Activated naive CD4-positive, alpha-beta T cell treated with anti-CD3 and anti-CD28 coated beads, Interleukin-2, amount 50 U/mL, for 24 hours (primary cell): ENCODE results near the gene OR2AJ1.

Experiments
- H3K27ac Mint-ChIP-seq: one replicate; pipeline ENCODE4 v1.8.0; 2021; ENCODE audit warnings: mild to moderate bottlenecking, mixed read lengths
- H3K27me3 Mint-ChIP-seq: one replicate; pipeline ENCODE4 v1.8.0; 2021; ENCODE audit warnings: mixed read lengths
- H3K36me3 Mint-ChIP-seq: one replicate; pipeline ENCODE4 v1.8.0; 2021; ENCODE audit warnings: mixed read lengths
- H3K4me1 Mint-ChIP-seq: one replicate; pipeline ENCODE4 v1.8.0; 2021; ENCODE audit warnings: mixed read lengths
- H3K4me3 Mint-ChIP-seq: one replicate; pipeline ENCODE4 v1.8.0; 2021; ENCODE audit warnings: mild to moderate bottlenecking, mixed read lengths
- H3K9me3 Mint-ChIP-seq: one replicate; pipeline ENCODE4 v1.8.0; 2021; ENCODE audit warnings: mixed read lengths

Gene OR2AJ1

DNA sequence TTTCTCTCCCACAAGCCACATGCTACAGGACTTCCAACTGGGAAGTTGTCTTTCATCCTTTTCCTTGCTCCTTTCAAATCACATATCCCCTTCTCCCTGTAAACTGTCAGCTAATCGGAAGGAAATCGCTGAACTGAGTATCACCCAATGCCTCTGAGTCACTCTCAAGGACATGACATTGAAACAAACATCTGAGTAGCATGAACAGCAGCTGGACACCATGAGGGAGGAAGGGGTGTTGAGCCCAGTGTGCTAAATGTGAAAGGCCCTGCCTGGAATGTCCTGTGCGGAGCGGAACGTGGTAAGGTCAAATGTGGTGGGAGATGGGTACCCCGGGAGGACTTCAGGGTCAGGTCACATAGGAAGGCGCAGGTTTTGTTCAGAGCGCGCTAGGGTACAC, at the start of gene OR2AJ1:
Gene OR2AJ1, plus strand, starts transcription at position 22 of the 400 bp plus-strand sequence. CDS start 8,880 bp downstream, outside the sequence.
- no peaks in the 10 kb centered on the region for H3K36me3 Mint-ChIP-seq
- peaks cover under 1% of the 10 kb centered on the region for H3K27me3 Mint-ChIP-seq
- H3K9me3 Mint-ChIP-seq, result no peaks in the 10 kb centered on the region
- H3K27ac Mint-ChIP-seq, result no peak within 1 kb of the TSS
- H3K4me3 Mint-ChIP-seq, result no peak within 1 kb of the TSS
- no peaks in the 10 kb centered on the region for H3K4me1 Mint-ChIP-seq

DNA sequence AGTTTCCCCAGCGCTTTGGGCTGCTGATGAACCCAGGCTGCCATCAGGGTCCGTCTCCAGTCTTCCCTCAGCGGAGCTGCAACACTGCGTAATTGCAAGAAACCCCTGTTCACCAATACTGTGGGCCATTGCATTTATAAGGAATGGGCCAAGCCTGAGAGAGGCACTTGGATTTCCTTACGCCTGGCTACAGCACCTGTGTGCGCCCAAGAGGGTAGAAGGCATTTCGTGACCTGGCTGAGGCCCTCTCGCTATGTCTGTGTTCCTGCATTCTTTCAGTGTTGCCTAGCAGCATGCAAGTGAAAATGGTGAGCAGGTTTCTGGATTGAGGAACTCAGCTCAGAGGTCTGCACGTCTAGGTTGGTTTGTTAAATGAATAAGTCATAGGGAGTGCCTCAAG, 41.3 kb upstream of the OR2AJ1 start:
- H3K36me3 Mint-ChIP-seq, result no peaks in the 10 kb centered on the region
- H3K27me3 Mint-ChIP-seq, result no peaks in the 10 kb centered on the region
- no peak overlapping the region for H3K4me3 Mint-ChIP-seq
- no peaks in the 10 kb centered on the region for H3K4me1 Mint-ChIP-seq
- H3K9me3 Mint-ChIP-seq, result no peaks in the 10 kb centered on the region
- H3K27ac Mint-ChIP-seq, result peak overlapping the region; percentile 46

DNA sequence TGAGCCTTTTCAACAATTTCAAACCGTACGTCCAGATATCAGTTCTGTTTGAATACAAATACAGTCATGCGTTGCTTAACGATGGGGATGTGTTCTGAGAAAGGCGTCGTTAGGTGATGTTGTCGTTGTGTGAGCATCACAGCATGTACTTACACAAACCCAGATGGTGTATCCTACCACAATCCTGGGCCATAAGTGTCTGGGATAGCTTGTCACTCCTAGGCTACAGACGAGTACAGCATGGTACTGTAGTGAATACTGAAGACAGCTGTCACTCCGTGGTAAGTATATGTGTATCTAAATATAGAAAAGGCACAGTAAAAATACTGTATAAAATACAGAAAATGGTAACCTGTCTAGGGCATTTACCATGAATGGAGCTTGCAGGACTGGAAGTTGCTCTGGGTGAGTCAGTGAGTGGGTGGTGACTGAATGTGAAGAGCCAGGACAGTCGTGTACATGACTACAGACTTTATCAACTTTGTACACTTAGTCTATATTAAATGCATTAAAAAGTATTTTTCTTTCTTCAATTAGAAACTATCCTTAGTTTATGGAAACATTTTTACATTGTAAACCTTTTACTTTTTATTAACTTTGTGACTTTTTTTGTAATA, 39.8 kb upstream of the OR2AJ1 start:
- Mint-ChIP-seq H3K27ac (no peak overlapping the region), H3K9me3 (no peaks in the 10 kb centered on the region), H3K4me1 (no peaks in the 10 kb centered on the region)

DNA sequence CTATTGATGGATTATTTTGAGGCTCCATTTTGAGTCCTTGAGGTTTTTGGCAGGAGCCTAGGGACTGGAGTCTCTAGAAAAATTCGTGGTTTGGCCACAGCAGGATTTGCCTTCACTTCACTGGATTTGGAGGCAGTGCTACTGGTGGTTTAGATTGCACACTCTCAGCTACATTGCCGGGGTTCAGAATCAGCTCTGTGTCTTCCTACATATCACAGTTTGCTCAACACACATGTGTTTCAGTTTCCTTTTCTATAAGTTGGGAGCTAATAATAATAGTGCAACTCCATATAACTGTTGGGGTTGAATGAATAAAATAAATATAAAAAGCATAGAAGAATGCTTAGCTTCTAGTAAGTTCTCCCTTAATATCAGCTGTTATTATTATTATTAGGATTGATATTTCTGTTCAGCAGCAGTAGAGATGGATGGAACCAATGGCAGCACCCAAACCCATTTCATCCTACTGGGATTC, 29.5 kb upstream of the OR2AJ1 start, which contains the start of gene OR2W3:
Gene OR2W3, plus strand, starts transcription at position 425 of the 475 bp plus-strand sequence. Its CDS starts 0 bp downstream, at position 425.
- Mint-ChIP-seq H3K4me3 (no peak within 1 kb of the TSS), H3K27ac (no peak within 1 kb of the TSS), H3K36me3 (no peaks in the 10 kb centered on the region), H3K4me1 (no peaks in the 10 kb centered on the region), H3K9me3 (no peaks in the 10 kb centered on the region), H3K27me3 (no peaks in the 10 kb centered on the region)

More for the DNA sequence above, 39.8 kb upstream of the OR2AJ1 start:
- H3K36me3 Mint-ChIP-seq, result no peaks in the 10 kb centered on the region
- H3K27me3 Mint-ChIP-seq, result no peaks in the 10 kb centered on the region
- H3K4me3 Mint-ChIP-seq, result no peak overlapping the region

DNA sequence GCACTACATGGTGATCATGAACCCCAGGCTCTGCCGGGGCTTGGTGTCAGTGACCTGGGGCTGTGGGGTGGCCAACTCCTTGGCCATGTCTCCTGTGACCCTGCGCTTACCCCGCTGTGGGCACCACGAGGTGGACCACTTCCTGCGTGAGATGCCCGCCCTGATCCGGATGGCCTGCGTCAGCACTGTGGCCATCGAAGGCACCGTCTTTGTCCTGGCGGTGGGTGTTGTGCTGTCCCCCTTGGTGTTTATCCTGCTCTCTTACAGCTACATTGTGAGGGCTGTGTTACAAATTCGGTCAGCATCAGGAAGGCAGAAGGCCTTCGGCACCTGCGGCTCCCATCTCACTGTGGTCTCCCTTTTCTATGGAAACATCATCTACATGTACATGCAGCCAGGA, 28.7 kb upstream of the OR2AJ1 start:
- H3K4me3 Mint-ChIP-seq, result no peak overlapping the region
- H3K9me3 Mint-ChIP-seq, result no peaks in the 10 kb centered on the region
- H3K4me1 Mint-ChIP-seq, result no peaks in the 10 kb centered on the region
- no peaks in the 10 kb centered on the region for H3K36me3 Mint-ChIP-seq
- H3K27me3 Mint-ChIP-seq, result no peaks in the 10 kb centered on the region
- H3K27ac Mint-ChIP-seq, result no peak overlapping the region

- peaks cover 3% of the 10 kb centered on the region for H3K27me3 Mint-ChIP-seq
- no peak overlapping the region for H3K4me3 Mint-ChIP-seq
- H3K36me3 Mint-ChIP-seq, result no peaks in the 10 kb centered on the region
- H3K4me1 Mint-ChIP-seq, result peaks cover 29% of the 10 kb centered on the region
- H3K9me3 Mint-ChIP-seq, result peaks cover 8% of the 10 kb centered on the region
- no peak overlapping the region for H3K27ac Mint-ChIP-seq
These were observed 20.6 kb upstream of the OR2AJ1 start for GRCh38 chr1:247904122-247904521.

- H3K9me3 Mint-ChIP-seq, result peaks cover 8% of the 10 kb centered on the region
These were observed 19.5 kb upstream of the OR2AJ1 start for GRCh38 chr1:247905181-247905580.

GRCh38 chr1:247905910-247906503, 18.7 kb upstream of the OR2AJ1 start:
- peak overlapping the region; percentile 73 for H3K27ac Mint-ChIP-seq
- H3K4me3 Mint-ChIP-seq, result peak overlapping the region; percentile 85
- no peaks in the 10 kb centered on the region for H3K36me3 Mint-ChIP-seq
- H3K9me3 Mint-ChIP-seq, result peaks cover 8% of the 10 kb centered on the region
- peaks cover 3% of the 10 kb centered on the region for H3K27me3 Mint-ChIP-seq
- peaks cover 29% of the 10 kb centered on the region for H3K4me1 Mint-ChIP-seq

More at GRCh38 chr1:247905181-247905580, 19.5 kb upstream of the OR2AJ1 start:
- H3K36me3 Mint-ChIP-seq, result no peaks in the 10 kb centered on the region
- no peak overlapping the region for H3K27ac Mint-ChIP-seq
- H3K4me1 Mint-ChIP-seq, result peaks cover 29% of the 10 kb centered on the region
- peaks cover 3% of the 10 kb centered on the region for H3K27me3 Mint-ChIP-seq
- peak overlapping the region; percentile 33 for H3K4me3 Mint-ChIP-seq

- H3K4me3 Mint-ChIP-seq, result peak overlapping the region; percentile 85
- H3K9me3 Mint-ChIP-seq, result peaks cover 8% of the 10 kb centered on the region
These were observed 18.1 kb upstream of the OR2AJ1 start for GRCh38 chr1:247906504-247907047.

DNA sequence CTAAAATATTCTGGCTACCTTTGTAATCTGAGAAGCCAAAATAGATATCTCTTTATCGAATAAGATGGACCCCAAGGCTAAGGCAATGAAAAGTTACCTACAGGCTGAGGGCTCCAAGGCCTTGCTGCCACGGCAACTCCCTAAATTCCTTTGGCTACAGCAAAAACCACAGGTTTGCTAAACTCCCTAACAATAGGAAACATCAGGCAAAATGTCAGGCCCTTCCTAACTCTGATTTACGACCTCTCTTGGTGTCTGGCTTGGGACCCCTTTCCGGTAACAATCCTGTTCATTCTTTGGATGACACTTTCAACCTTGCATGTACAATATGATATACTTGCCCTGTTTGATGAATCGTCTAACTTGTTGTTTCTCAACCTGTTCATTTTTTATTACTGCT, 15.9 kb upstream of the OR2AJ1 start:
- peaks cover 29% of the 10 kb centered on the region for H3K4me1 Mint-ChIP-seq
- peaks cover 8% of the 10 kb centered on the region for H3K9me3 Mint-ChIP-seq
- no peak overlapping the region for H3K27ac Mint-ChIP-seq
- H3K4me3 Mint-ChIP-seq, result no peak overlapping the region
- H3K27me3 Mint-ChIP-seq, result peaks cover 4% of the 10 kb centered on the region
- no peaks in the 10 kb centered on the region for H3K36me3 Mint-ChIP-seq

More at GRCh38 chr1:247906504-247907047, 18.1 kb upstream of the OR2AJ1 start:
- H3K4me1 Mint-ChIP-seq, result peaks cover 29% of the 10 kb centered on the region
- H3K27me3 Mint-ChIP-seq, result peaks cover 3% of the 10 kb centered on the region
- no peaks in the 10 kb centered on the region for H3K36me3 Mint-ChIP-seq
- peak overlapping the region; percentile 73 for H3K27ac Mint-ChIP-seq

- H3K36me3 Mint-ChIP-seq, result no peaks in the 10 kb centered on the region
- H3K4me3 Mint-ChIP-seq, result no peak overlapping the region
- no peaks in the 10 kb centered on the region for H3K4me1 Mint-ChIP-seq
- H3K9me3 Mint-ChIP-seq, result no peaks in the 10 kb centered on the region
- H3K27ac Mint-ChIP-seq, result no peak overlapping the region
- peaks cover 9% of the 10 kb centered on the region for H3K27me3 Mint-ChIP-seq
These were observed 10.9 kb upstream of the OR2AJ1 start for GRCh38 chr1:247913786-247914185.

DNA sequence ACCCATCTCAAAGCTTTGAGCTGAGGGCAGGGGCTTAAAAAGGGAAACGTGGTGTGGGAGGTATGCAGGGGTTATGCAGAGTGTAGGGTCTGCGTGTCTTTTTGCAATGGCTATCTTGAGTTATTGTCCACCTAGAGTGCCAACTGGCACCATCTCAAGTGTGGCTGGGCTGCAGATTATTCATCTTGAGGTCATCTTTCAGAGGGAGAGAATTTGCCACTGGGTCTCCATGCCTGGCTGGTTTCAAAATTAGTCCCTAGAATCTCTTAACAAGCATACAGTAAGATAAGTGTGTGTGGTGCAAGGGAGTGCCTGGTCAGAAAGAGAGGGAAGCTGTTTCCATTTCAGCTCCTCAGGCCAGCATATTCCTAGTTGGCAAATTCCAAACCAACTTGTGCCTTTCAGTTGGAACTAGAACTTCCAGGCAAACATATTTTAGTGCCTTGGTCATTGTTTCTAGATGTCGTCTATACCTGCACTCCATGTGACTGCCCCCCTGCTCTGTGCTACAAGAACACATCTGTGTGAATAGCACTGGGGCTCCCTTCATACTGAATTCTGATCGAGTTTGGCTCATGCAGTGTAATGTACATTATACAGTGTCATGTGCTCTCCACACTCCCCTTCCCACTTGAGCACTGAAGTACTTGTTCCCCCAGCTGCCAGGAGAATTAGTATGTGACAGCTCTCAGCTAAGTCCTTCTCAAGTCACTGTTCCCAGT, 9.6 kb upstream of the OR2AJ1 start:
- Mint-ChIP-seq H3K27me3 (peaks cover 6% of the 10 kb centered on the region), H3K4me3 (no peak overlapping the region), H3K27ac (no peak overlapping the region), H3K36me3 (no peaks in the 10 kb centered on the region), H3K9me3 (no peaks in the 10 kb centered on the region), H3K4me1 (no peaks in the 10 kb centered on the region)

GRCh38 chr1:247919952-247920351, 4.7 kb upstream of the OR2AJ1 start, which contains the start of gene OR2T8:
Gene OR2T8, plus strand, starts transcription at chr1:247920252. Its CDS starts 766 bp downstream, at chr1:247921018.
- Mint-ChIP-seq H3K36me3 (no peaks in the 10 kb centered on the region), H3K4me1 (no peaks in the 10 kb centered on the region), H3K4me3 (no peak within 1 kb of the TSS), H3K9me3 (no peaks in the 10 kb centered on the region), H3K27me3 (peaks cover 3% of the 10 kb centered on the region), H3K27ac (no peak within 1 kb of the TSS)

GRCh38 chr1:247923941-247924340, 748 bp upstream of the OR2AJ1 start:
- Mint-ChIP-seq H3K9me3 (no peaks in the 10 kb centered on the region), H3K27me3 (no peaks in the 10 kb centered on the region), H3K4me3 (no peak overlapping the region), H3K36me3 (no peaks in the 10 kb centered on the region), H3K4me1 (no peaks in the 10 kb centered on the region), H3K27ac (no peak overlapping the region)

DNA sequence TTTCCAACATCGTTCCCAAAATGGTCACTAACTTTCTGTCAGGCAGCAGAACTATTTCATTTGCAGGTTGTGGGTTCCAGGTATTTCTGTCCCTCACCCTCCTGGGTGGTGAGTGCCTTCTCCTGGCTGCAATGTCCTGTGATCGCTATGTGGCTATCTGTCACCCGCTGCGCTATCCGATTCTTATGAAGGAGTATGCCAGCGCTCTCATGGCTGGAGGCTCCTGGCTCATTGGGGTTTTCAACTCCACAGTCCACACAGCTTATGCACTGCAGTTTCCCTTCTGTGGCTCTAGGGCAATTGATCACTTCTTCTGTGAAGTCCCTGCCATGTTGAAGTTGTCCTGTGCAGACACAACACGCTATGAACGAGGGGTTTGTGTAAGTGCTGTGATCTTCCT, 9.3 kb downstream of the OR2AJ1 start:
- Mint-ChIP-seq H3K4me3 (no peak overlapping the region), H3K36me3 (no peaks in the 10 kb centered on the region), H3K9me3 (no peaks in the 10 kb centered on the region)

More for the DNA sequence above, 9.3 kb downstream of the OR2AJ1 start:
- no peak overlapping the region for H3K27ac Mint-ChIP-seq
- H3K4me1 Mint-ChIP-seq, result no peaks in the 10 kb centered on the region
- H3K27me3 Mint-ChIP-seq, result peaks cover 5% of the 10 kb centered on the region
